Measurements from ENCODE around the gene SLC4A5.
"Not testable (repeated sequence)": the region's sequence is repeated elsewhere in the genome, so short reads cannot be mapped to it uniquely, and the experiment has no call there.

The SLC4A5 gene

DNA sequence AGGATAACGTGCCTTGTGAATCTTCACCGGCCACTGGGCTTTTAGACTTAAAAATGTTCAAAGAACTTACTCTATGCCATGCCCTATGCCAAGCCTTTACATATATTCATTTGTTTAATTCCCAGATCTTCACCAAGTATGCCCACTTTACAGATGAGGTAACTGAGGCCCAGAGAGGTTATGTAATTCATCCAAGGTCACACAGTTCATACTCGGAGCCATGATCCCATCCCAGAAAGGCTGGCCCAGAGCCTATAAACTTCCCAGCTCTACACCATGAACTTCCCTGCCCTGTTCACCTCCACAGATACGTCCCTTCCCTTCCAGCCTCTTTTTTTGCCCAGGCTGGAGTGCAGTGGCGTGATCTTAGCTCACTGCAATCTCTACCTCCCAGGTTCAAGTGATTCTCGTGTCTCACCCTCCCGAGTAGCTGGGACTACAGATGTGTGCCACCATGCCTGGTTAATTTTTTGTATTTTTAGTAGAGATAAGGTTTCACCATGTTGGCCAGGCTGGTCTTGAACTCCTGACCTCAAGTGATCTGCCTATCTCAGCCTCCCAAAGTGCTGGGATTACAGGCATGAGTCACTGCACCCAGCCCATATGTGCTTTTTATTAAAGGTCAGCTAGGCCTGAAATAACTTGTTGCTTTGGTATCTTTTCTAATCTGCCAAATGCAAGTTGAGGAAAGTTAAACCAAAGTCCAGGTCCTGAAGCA lies 100.7 kb downstream of the SLC4A5 start:
- no peak for DNase-seq (ENCODE audit: low spot score in 2 of 2)
- in situ Hi-C loops (cut with MboI; ENCODE audit: low sequenced_read_pairs), result no loop called here

GRCh38 chr2:74239346-74239745 lies 103.9 kb downstream of the SLC4A5 start:
- Histone ChIP-seq H3K9me3 (no peaks in the 10 kb centered on the region), H3K36me3 (replicated peaks) (no peaks in the 10 kb centered on the region), H3K4me3 (no peak overlapping the region), H3K27me3 (ENCODE audit: low read depth) (0 out of 2 replicates have a peak, but pooled peaks cover 5% of the 10 kb centered on the region), H3K4me1 (no peaks in the 10 kb centered on the region)
- in situ Hi-C loops (cut with MboI; ENCODE audit: low sequenced_read_pairs), result no loop called here
- DNase-seq (ENCODE audit: low spot score in 2 of 2), result no peak

More for the DNA sequence above, 100.7 kb downstream of the SLC4A5 start:
- H3K4me3 ChIP-seq, result no peak overlapping the region
- no peaks in the 10 kb centered on the region for H3K36me3 ChIP-seq (replicated peaks)
- H3K9me3 ChIP-seq, result no peaks in the 10 kb centered on the region
- 0 out of 2 replicates have a peak, but pooled peaks cover 5% of the 10 kb centered on the region for H3K27me3 ChIP-seq (ENCODE audit: low read depth)
- H3K4me1 ChIP-seq, result no peaks in the 10 kb centered on the region

- in situ Hi-C loops (cut with MboI; ENCODE audit: low sequenced_read_pairs), result no loop called here
- DNase-seq (ENCODE audit: low spot score in 2 of 2), result no peak
- H3K27me3 ChIP-seq (ENCODE audit: low read depth), result 0 out of 2 replicates have a peak, but pooled peaks cover 5% of the 10 kb centered on the region
- no peaks in the 10 kb centered on the region for H3K4me1 ChIP-seq
- H3K9me3 ChIP-seq, result no peaks in the 10 kb centered on the region
- H3K4me3 ChIP-seq, result no peak overlapping the region
- H3K36me3 ChIP-seq (replicated peaks), result no peaks in the 10 kb centered on the region
These were observed 104.3 kb downstream of the SLC4A5 start for GRCh38 chr2:74238879-74239278.

DNA sequence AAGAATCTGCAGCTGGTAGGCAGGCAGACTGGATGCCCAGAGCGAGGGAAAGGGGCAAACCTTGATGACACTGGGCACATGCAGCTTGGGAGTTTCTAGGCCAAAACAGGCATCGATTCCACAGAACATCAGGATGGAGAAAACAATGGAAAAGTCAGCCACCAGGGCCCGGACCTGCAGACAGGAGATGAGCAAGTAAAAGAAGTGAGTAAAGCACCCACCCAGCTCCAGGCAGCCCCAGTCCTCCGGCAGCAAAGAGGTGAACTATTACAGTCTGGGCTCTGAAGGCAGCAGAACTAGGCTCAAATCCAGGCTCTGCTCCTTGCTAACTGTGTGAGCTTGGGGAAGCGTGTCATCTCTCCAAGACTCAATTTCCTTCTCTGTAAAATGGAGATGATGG lies 108.2 kb downstream of the SLC4A5 start:
- DNase-seq (ENCODE audit: low spot score in 2 of 2), result no peak
- in situ Hi-C loops (cut with MboI; ENCODE audit: low sequenced_read_pairs), result no loop called here
- H3K9me3 ChIP-seq, result no peaks in the 10 kb centered on the region

GRCh38 chr2:74233648-74234047 lies 109.6 kb downstream of the SLC4A5 start:
- H3K4me1 ChIP-seq, result no peaks in the 10 kb centered on the region
- no peak for DNase-seq (ENCODE audit: low spot score in 2 of 2)
- no peak overlapping the region for H3K4me3 ChIP-seq
- no peaks in the 10 kb centered on the region for H3K9me3 ChIP-seq
- no peaks in the 10 kb centered on the region for H3K36me3 ChIP-seq (replicated peaks)
- H3K27me3 ChIP-seq (ENCODE audit: low read depth), result no peaks in the 10 kb centered on the region
- in situ Hi-C loops (cut with MboI; ENCODE audit: low sequenced_read_pairs), result no loop called here

More for the DNA sequence above, 108.2 kb downstream of the SLC4A5 start:
- H3K4me3 ChIP-seq, result no peak overlapping the region
- 0 out of 2 replicates have a peak, but pooled peaks cover 5% of the 10 kb centered on the region for H3K27me3 ChIP-seq (ENCODE audit: low read depth)
- H3K4me1 ChIP-seq, result no peaks in the 10 kb centered on the region
- no peaks in the 10 kb centered on the region for H3K36me3 ChIP-seq (replicated peaks)

DNA sequence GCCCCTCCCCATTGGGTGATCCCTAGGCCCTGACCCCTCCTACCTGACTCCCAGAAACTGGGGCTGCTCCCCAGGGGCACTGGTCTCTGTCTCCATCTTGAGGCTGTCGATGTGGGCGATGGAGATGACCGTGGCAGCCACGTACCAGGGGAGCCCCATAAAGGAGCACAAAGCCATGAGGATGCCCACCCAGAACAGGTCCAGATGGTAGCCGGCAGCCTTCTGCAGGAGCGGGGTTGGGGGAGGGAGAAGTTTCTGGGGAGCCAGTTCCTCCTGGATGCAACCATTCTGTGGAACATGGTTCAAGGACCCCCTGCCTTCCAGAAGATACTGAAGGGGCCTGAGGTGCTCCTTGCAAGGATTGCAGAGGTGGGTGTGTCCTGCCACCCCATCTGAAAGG lies 110.8 kb downstream of the SLC4A5 start:
- Histone ChIP-seq H3K4me3 (no peak overlapping the region), H3K4me1 (no peaks in the 10 kb centered on the region), H3K36me3 (replicated peaks) (no peaks in the 10 kb centered on the region), H3K9me3 (no peaks in the 10 kb centered on the region), H3K27me3 (ENCODE audit: low read depth) (no peaks in the 10 kb centered on the region)
- DNase-seq (ENCODE audit: low spot score in 2 of 2), result no peak
- in situ Hi-C loops (cut with MboI; ENCODE audit: low sequenced_read_pairs), result no loop called here

- H3K9me3 ChIP-seq; H3K4me1 ChIP-seq; in situ Hi-C loops (cut with MboI; ENCODE audit: low sequenced_read_pairs): not testable (repeated sequence)
These were observed 113.4 kb downstream of the SLC4A5 start for GRCh38 chr2:74229865-74230264.

GRCh38 chr2:74228772-74229171 lies 114.4 kb downstream of the SLC4A5 start:
- Histone ChIP-seq H3K4me3 (no peak overlapping the region), H3K4me1 (no peaks in the 10 kb centered on the region), H3K9me3 (no peaks in the 10 kb centered on the region), H3K36me3 (replicated peaks) (no peaks in the 10 kb centered on the region), H3K27me3 (ENCODE audit: low read depth) (no peaks in the 10 kb centered on the region)
- no peak for DNase-seq (ENCODE audit: low spot score in 2 of 2)
- in situ Hi-C loops (cut with MboI; ENCODE audit: low sequenced_read_pairs), result no loop called here

More at GRCh38 chr2:74229865-74230264, 113.4 kb downstream of the SLC4A5 start:
- not testable (repeated sequence) for H3K27me3 ChIP-seq (ENCODE audit: low read depth); H3K36me3 ChIP-seq (replicated peaks); H3K4me3 ChIP-seq; DNase-seq (ENCODE audit: low spot score in 2 of 2)

DNA sequence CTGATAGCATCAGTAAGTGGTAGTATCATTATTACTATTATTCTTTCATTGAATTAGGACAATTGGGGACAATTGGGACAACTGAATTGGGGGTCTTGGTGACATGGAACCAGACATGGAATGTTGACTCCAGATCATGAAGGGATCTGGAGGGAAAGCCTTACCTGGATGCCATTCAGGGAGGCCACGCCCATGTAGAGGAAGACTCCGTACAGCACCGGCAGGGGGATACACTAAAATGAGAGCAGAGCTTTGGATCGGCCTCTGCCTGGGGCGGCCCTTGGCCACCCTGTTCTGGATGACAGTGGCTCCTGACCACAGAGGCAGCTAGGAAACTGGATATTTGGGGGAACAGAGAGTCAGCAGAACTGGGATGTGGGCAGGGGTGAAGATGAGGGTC lies 115.6 kb downstream of the SLC4A5 start:
- Histone ChIP-seq H3K9me3 (no peaks in the 10 kb centered on the region), H3K36me3 (replicated peaks) (no peaks in the 10 kb centered on the region), H3K27me3 (ENCODE audit: low read depth) (no peaks in the 10 kb centered on the region), H3K4me3 (no peak overlapping the region), H3K4me1 (no peaks in the 10 kb centered on the region)
- in situ Hi-C loops (cut with MboI; ENCODE audit: low sequenced_read_pairs), result no loop called here
- DNase-seq (ENCODE audit: low spot score in 2 of 2), result peak in 1 of 2 experiments; percentile 36

GRCh38 chr2:74226648-74227213 lies 116.5 kb downstream of the SLC4A5 start:
- no peaks in the 10 kb centered on the region for H3K27me3 ChIP-seq (ENCODE audit: low read depth)
- in situ Hi-C loops (cut with MboI; ENCODE audit: low sequenced_read_pairs), result no loop called here
- DNase-seq (ENCODE audit: low spot score in 2 of 2), result no peak
- no peaks in the 10 kb centered on the region for H3K4me1 ChIP-seq
- no peaks in the 10 kb centered on the region for H3K9me3 ChIP-seq
- H3K4me3 ChIP-seq, result no peak overlapping the region
- no peaks in the 10 kb centered on the region; the same call in 1 of the 2 replicates for H3K36me3 ChIP-seq (replicated peaks)

DNA sequence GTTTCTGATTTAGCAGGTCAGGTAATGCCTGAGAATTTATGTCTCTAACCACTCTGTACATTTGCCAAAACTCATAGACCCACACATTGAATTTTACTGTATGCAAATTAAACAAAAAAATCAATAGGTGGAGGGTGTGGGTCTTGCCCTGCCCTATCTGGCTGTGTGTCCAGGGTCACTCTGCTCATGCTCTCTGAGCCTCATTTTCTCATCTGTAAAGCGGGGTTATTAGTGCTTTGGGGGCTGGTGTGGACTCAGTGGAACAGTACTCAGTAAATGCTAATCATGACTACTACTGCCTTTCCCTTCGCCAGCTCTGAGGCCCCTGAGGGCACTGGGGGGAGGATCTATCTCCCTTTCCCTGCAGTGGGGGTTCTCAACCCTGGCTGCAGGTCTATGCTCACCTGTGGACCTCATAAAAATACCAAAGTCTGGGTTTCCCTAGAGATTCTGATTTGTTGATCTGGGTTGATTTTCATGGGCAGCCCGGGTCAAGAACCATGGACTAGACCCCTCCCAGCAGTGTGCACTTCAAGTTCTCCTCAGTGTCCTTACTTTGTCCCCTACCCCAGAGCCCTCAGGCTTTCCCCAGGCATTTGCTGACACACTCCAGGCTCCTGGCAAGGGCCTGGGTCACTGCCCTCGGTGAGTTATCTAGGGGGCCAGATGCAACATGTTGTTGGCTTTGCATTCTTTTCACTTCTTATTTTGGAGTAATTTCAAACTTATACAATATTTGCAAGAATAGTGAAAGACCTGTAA lies 117.3 kb downstream of the SLC4A5 start:
- no peak for DNase-seq (ENCODE audit: low spot score in 2 of 2)
- no peak overlapping the region for H3K4me3 ChIP-seq
- no peaks in the 10 kb centered on the region for H3K27me3 ChIP-seq (ENCODE audit: low read depth)
- peaks cover 7% of the 10 kb centered on the region for H3K36me3 ChIP-seq (replicated peaks)
- in situ Hi-C loops (cut with MboI; ENCODE audit: low sequenced_read_pairs), result no loop called here
- no peaks in the 10 kb centered on the region for H3K9me3 ChIP-seq
- no peaks in the 10 kb centered on the region for H3K4me1 ChIP-seq

DNA sequence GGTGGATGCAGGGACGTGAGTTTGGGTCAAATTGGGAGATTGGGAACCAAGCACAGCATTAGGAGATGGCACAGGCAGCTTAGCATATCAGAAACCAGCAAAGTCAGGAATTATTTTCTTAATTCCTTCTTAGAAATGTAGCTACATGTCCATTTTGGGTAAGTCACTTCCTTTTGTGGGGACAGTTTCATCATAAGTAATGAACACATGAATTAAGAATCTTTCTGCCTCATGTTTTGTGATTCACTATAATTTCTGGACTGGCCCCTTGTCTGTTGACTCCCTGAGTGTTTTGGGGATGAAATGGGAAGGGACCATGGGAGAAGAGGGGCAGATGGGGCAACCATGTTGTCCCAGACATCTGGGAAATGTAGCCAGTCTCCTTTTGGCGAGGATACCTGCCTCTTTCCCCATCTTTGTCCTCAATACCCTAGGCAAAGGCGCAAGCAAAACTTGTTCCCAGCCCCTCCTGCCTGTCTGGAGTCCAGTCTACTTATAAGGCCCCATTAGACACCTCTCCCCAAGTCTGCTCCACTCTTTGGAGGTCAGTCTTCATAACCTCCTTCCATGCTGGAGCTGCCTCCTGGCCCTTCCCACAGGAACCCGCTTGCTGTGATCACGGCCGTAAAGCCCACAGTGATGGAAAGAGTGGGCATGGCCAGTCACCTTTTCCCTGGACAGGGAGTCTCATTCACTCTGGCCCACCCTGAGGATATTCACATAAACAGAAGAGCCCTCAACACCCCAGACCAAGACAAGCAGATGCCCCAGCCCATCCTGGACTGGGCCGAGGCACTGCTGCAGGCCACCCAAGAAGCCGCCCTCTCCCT lies 119.1 kb downstream of the SLC4A5 start:
- no peak for DNase-seq (ENCODE audit: low spot score in 2 of 2)
- peaks cover 7% of the 10 kb centered on the region for H3K36me3 ChIP-seq (replicated peaks)
- H3K9me3 ChIP-seq, result no peaks in the 10 kb centered on the region
- no peaks in the 10 kb centered on the region for H3K4me1 ChIP-seq
- H3K4me3 ChIP-seq, result no peak overlapping the region
- no peaks in the 10 kb centered on the region for H3K27me3 ChIP-seq (ENCODE audit: low read depth)
- in situ Hi-C loops (cut with MboI; ENCODE audit: low sequenced_read_pairs), result no loop called here

DNA sequence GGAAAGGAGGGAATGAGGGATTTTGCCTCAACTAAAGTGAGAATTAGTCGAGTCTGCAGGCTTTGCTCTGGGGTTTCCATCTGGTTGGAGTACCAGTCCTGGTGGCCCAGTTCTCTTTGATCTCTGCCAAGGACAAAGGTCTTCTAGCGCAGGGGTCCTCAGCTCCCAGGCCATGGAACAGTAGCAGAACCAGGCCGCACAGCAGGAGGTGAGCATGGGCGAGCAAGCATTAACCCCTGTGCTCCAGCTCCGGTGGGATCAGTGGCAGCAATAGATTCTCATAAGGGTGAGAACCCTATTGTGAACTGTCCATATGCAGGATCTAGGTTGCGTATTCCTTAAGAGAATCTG lies 120.9 kb downstream of the SLC4A5 start:
- no peak overlapping the region for H3K4me3 ChIP-seq
- in situ Hi-C loops (cut with MboI; ENCODE audit: low sequenced_read_pairs), result no loop called here
- DNase-seq (ENCODE audit: low spot score in 2 of 2), result no peak
- no peaks in the 10 kb centered on the region for H3K9me3 ChIP-seq
- H3K36me3 ChIP-seq (replicated peaks), result peaks cover 24% of the 10 kb centered on the region
- no peaks in the 10 kb centered on the region for H3K27me3 ChIP-seq (ENCODE audit: low read depth)
- H3K4me1 ChIP-seq, result no peaks in the 10 kb centered on the region

Data from HAP-1 (cell line).